ENCODE data around the gene AIM2.

Gene AIM2

DNA sequence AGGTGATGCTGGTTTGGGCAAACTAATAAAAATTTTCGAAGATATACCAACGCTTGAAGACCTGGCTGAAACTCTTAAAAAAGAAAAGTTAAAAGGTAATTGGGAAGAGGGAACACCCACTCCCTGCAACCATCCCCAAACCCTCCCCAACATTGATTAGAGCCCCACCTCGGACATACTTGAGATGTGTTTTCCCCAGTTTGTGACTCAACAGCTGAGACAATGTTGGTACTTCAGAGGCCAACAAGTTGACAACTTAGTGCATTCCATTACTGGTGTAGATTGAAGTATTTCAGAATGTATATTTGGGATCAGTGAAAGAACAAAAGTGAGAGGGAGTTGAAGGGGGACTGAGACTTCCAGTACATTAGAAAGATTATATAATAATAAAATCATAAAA lies 61.7 kb downstream of the AIM2 start:
- peak; percentile 85 for DNase-seq (ENCODE audit: low spot score)

DNA sequence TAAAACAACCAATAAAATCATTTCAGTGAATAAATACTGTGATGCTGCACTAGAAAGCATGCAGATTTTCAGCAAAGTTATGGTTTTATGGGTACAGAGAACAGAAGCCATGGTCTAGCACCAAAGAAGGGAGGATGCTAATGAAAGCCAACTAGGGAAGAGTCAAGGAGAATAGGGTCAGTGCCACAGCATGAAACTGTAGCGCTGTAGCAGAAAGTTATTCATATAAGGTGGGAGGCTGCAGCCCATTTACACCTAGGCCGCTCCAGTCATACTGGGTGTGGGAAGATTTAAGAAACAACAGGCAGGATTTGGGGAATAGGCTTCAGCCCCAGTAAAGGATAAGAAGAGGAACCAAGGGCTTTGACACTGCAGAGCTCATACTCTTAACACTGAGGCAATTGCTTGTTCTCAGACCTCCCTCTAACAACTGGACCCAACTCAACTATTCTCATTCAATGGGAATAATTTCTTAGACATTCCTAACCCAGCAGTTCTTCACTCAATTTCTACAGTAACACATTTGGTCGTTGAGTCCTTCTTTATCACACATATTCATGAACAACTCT lies 62.5 kb downstream of the AIM2 start:
- peak; percentile 58 for DNase-seq (ENCODE audit: low spot score)

DNA sequence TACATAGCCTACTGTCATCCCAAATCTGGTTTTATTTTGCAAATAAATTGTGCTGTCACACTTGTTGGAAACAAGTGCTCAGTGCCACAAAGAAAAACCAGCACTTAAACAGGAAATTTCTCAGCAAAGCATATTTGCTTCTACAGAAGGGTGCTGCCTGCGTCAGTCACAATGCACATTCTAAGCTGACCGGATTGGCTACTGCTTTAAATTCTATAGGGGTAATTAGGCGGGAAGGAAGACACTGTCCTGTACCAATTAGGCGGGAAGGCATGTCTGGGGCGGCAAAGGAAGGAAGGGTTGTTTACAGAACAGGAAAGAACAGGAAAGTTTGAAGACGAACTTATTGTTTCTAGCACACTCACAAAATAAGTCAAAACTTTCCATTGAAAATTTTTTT lies 64.1 kb downstream of the AIM2 start:
- peak; percentile 96 for DNase-seq (ENCODE audit: low spot score)

All from RKO (cell line).